Endothelial cell of umbilical vein (primary cell): ENCODE results near the gene PARP3. TPM values are rescaled to one million over a fixed set of nuclear protein-coding genes. Genes with fewer than 3 reads are reported as not detected.

Experiments used
- BruUV-seq: library from RNA; stranded (reverse); fragments of 400-500 nt; replicated peaks from 2 replicates; lab custom pipeline; 2021; lab: Mats Ljungman, UMichigan
- CTCF ChIA-PET: fragments of 300-600, 350-600 bp; sonication (Branson Sonifier 250); formaldehyde crosslinking; loops from one replicate; lab custom pipeline; 2021; ENCODE audit warnings: antibody characterized with exemption, inconsistent platforms; lab: Charles Lee
- POLR2A ChIA-PET: fragments of 300-600, 350-600 bp; sonication (Branson Sonifier 250); formaldehyde crosslinking; loops from one replicate; lab custom pipeline; 2021; ENCODE audit warnings: antibody characterized with exemption, inconsistent platforms; lab: Charles Lee
- DNase-seq: peaks from one replicate; pipeline ENCODE4 v3.0.0-alpha.2; 2011; ENCODE audit warnings: low read depth, low spot score
- FAIRE-seq: peaks from 2 replicates; lab custom pipeline; 2011; peaks lifted over from hg19 to GRCh38; lab: Jason Lieb, UNC
- H2AFZ ChIP-seq: 2 replicates; pipeline ENCODE4 v1.6.0; 2012; ENCODE audit warnings: low read depth, low read length, control low read depth, inconsistent platforms
- H3K27ac ChIP-seq: 2 replicates; pipeline ENCODE4 v1.5.1; 2011; ENCODE audit warnings: low read depth, mild to moderate bottlenecking, control low read depth, low read length, moderate library complexity; ENCODE audit not compliant: insufficient read depth
- H3K27me3 ChIP-seq, 2 experiments: 2 replicates each; pipeline versions ENCODE4 v1.6.0 to v1.6.1; 2011; ENCODE audit warnings: low read length in 2 of 2, mixed read lengths in 1 of 2; ENCODE audit not compliant: control insufficient read depth in 2 of 2, insufficient read depth in 2 of 2
- H3K36me3 ChIP-seq, 2 experiments: 2 replicates in 1 of 2; 3 replicates in 1 of 2; pipeline ENCODE4 v1.5.1; 2011; ENCODE audit warnings: low read length in 2 of 2, mild to moderate bottlenecking in 1 of 2, moderate library complexity in 1 of 2; ENCODE audit not compliant: control insufficient read depth in 2 of 2, insufficient read depth in 2 of 2; ENCODE audit errors: extremely low read depth in 1 of 2
- H3K4me1 ChIP-seq: 3 replicates; pipeline ENCODE4 v1.5.1; 2011; ENCODE audit warnings: mild to moderate bottlenecking, low read length; ENCODE audit not compliant: control insufficient read depth, insufficient read depth; ENCODE audit errors: extremely low read depth
- H3K4me2 ChIP-seq: 2 replicates; pipeline ENCODE4 v1.6.1; 2011; ENCODE audit warnings: low read length, control low read depth, mixed read lengths; ENCODE audit not compliant: insufficient read depth
- H3K4me3 ChIP-seq, 3 experiments: fragments of 200-600 bp in 1 of 3; sonication (generic), shearing (Covaris generic) in 1 of 3; replicated peaks in 1 of 3; 2 replicates each; pipeline ENCODE4 v1.5.1; 2011 to 2016; ENCODE audit warnings: control low read depth in 3 of 3, low read length in 3 of 3, mild to moderate bottlenecking in 2 of 3, inconsistent platforms in 1 of 3, low read depth in 1 of 3, moderate library complexity in 1 of 3; ENCODE audit not compliant: insufficient read depth in 1 of 3
- H3K79me2 ChIP-seq: 2 replicates; pipeline ENCODE4 v1.6.0; 2012; ENCODE audit warnings: low read length, inconsistent platforms; ENCODE audit not compliant: control insufficient read depth, insufficient read depth
- H3K9ac ChIP-seq: replicated peaks from 2 replicates; pipeline ENCODE3; 2011; ENCODE audit warnings: low read length, control low read depth; ENCODE audit not compliant: insufficient read depth; ENCODE audit errors: extremely low read depth
- H3K9me1 ChIP-seq: replicated peaks from 3 replicates; pipeline ENCODE4 v1.6.0; 2011; ENCODE audit warnings: mild to moderate bottlenecking, low read length; ENCODE audit not compliant: control insufficient read depth, insufficient read depth; ENCODE audit errors: extremely low read depth
- H3K9me3 ChIP-seq: replicated peaks from 2 replicates; pipeline ENCODE4 v1.5.1; 2012; ENCODE audit warnings: low read length, inconsistent platforms; ENCODE audit not compliant: control insufficient read depth, insufficient read depth
- H4K20me1 ChIP-seq: replicated peaks from 2 replicates; pipeline ENCODE3; 2011; ENCODE audit warnings: mild to moderate bottlenecking, low read length; ENCODE audit not compliant: control insufficient read depth, insufficient read depth; ENCODE audit errors: extremely low read depth
- EZH2 ChIP-seq: IDR thresholded peaks from 2 replicates; pipeline ENCODE4 v1.6.1; 2012; ENCODE audit warnings: borderline replicate concordance, low read depth, mild to moderate bottlenecking, moderate library complexity, low read length, inconsistent platforms; ENCODE audit not compliant: severe bottlenecking
- FOS ChIP-seq: IDR thresholded peaks from 2 replicates; pipeline ENCODE4 v1.6.1; 2011; ENCODE audit warnings: mild to moderate bottlenecking, low read length, moderate library complexity, borderline replicate concordance; ENCODE audit not compliant: insufficient read depth
- GATA2 ChIP-seq: IDR thresholded peaks from 2 replicates; pipeline ENCODE4 v1.7.0; 2011; ENCODE audit warnings: low read depth, mild to moderate bottlenecking, moderate library complexity, mixed read lengths, low read length; ENCODE audit not compliant: insufficient read length, insufficient read depth
- JUN ChIP-seq: IDR thresholded peaks from 2 replicates; pipeline ENCODE4 v1.6.1; 2011; ENCODE audit warnings: borderline replicate concordance, low read depth; ENCODE audit not compliant: insufficient read length, insufficient read depth
- MYC ChIP-seq: IDR thresholded peaks from one replicate; pipeline ENCODE4 v1.6.1; 2011; ENCODE audit warnings: mild to moderate bottlenecking, low read depth, low read length
- POLR2A ChIP-seq: IDR thresholded peaks from 2 replicates; pipeline ENCODE4 v1.6.1; 2012; ENCODE audit warnings: low read depth, mild to moderate bottlenecking, control low read depth, low read length
- POLR2AphosphoS5 ChIP-seq: IDR thresholded peaks from 2 replicates; pipeline ENCODE4 v1.6.1; 2012; ENCODE audit warnings: low read depth, mild to moderate bottlenecking, control low read depth, low read length, moderate library complexity; ENCODE audit not compliant: insufficient read depth
- dilution Hi-C: fragments of 300-500 bp; cut with MboI; formaldehyde crosslinking; loops from one replicate; pipeline ENCODE4 v1.15.0; 2019; ENCODE audit warnings: low sequenced_read_pairs; ENCODE audit not compliant: extremely low pct_ligation_motif_present
- intact Hi-C: fragments of 100-400 bp; cut with micrococcal nuclease; formaldehyde crosslinking; loops from one replicate; pipeline ENCODE4 v1.10.0; 2022
- polyA plus RNA-seq, 4 experiments: library from polyadenylated mRNA; depleted of rRNA in 3 of 4; stranded (reverse) in 3 of 4; unstranded in 1 of 4; fragments of >200 nt; gene quantifications; 2 replicates each; pipeline versions ENCODE4 v1.2.1 to v1.2.3, GENCODE V29; 2011 to 2012; ENCODE audit warnings: missing spikeins in 1 of 4
- total RNA-seq: library from RNA; stranded (reverse); gene quantifications from 2 replicates; pipeline ENCODE4 v1.2.3, GENCODE V29; 2021
- TF ChIP-seq, protein P1 (sequence below): IDR thresholded peaks from 2 replicates; pipeline ENCODE4 v1.6.1; 2011; ENCODE audit not compliant: insufficient read depth, insufficient read length
- TF ChIP-seq, protein P2 (sequence below), 2 donors: IDR thresholded peaks; 1 replicate in 1 of 2; 2 replicates in 1 of 2; pipeline ENCODE4 v1.5.1; 2011; ENCODE audit warnings: low read length in 2 of 2, mild to moderate bottlenecking in 2 of 2, moderate library complexity in 2 of 2, control low read depth in 1 of 2, inconsistent platforms in 1 of 2, low read depth in 1 of 2; ENCODE audit not compliant: insufficient read depth in 1 of 2; ENCODE audit errors: extremely low read depth in 1 of 2

PARP3 gene
- total and polyA plus RNA-seq, 2 donors (not counting 3 experiments of a cell fraction or from before 2014, with no cell fraction given) = 10.0 to 13.8 TPM

DNA sequence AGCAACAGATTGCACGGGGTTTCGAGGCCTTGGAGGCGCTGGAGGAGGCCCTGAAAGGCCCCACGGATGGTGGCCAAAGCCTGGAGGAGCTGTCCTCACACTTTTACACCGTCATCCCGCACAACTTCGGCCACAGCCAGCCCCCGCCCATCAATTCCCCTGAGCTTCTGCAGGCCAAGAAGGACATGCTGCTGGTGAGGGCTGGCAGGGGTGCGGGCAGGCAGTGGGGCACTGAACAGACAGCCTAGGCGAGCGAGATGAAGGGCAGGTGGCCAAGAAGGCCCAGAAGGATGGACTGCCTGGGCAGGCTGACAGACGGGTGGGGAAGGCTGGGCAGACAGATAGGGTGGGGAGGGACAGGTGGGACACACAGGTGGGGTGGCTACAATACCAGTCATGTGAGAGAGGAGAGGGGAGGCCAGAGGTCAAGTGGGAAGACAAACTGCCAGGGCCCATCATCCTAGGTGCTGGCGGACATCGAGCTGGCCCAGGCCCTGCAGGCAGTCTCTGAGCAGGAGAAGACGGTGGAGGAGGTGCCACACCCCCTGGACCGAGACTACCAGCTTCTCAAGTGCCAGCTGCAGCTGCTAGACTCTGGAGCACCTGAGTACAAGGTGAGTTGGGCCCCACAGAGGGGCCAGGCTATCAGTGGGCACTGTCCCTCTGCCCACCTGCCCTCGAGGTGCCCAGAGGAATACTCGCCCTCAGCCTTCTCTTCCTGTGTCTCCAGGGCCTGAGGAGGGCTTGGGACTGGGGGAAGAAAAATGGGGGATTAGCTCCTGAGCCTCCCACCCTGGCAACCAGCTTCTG is 3.1 kb downstream of the PARP3 start:
- FAIRE-seq (no peak), DNase-seq (no peak)
- Histone ChIP-seq H3K27me3 (no peaks in the 10 kb centered on the region), H3K9me1 (no peaks in the 10 kb centered on the region), H3K27ac (no peak overlapping the region), H2AFZ (no peak overlapping the region), H3K4me2 (no peak overlapping the region), H3K9ac (no peak overlapping the region), H3K79me2 (peaks cover 12% of the 10 kb centered on the region), H3K36me3 (no peaks in the 10 kb centered on the region), H3K9me3 (no peaks in the 10 kb centered on the region), H3K4me3 (no peak overlapping the region), H4K20me1 (no peaks in the 10 kb centered on the region), H3K4me1 (peaks cover 21% of the 10 kb centered on the region)
- BruUV-seq = no TSS peak
- intact Hi-C loops (loop anchor here (10.0 kb wide), 1 partner anchor 560 kb away; the partner anchor contains the start of gene MANF), dilution Hi-C loops (no loop called here)
- no peak for TF ChIP-seq EZH2
- TF ChIP-seq MYC = no peak
- TF ChIP-seq GATA2 = no peak
- no peak for TF ChIP-seq FOS
- no peak for TF ChIP-seq POLR2A
- no peak for TF ChIP-seq POLR2AphosphoS5
- TF ChIP-seq, protein P1, sequence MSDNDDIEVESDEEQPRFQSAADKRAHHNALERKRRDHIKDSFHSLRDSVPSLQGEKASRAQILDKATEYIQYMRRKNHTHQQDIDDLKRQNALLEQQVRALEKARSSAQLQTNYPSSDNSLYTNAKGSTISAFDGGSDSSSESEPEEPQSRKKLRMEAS = no peak
- TF ChIP-seq JUN = no peak
- TF ChIP-seq, protein P2, sequence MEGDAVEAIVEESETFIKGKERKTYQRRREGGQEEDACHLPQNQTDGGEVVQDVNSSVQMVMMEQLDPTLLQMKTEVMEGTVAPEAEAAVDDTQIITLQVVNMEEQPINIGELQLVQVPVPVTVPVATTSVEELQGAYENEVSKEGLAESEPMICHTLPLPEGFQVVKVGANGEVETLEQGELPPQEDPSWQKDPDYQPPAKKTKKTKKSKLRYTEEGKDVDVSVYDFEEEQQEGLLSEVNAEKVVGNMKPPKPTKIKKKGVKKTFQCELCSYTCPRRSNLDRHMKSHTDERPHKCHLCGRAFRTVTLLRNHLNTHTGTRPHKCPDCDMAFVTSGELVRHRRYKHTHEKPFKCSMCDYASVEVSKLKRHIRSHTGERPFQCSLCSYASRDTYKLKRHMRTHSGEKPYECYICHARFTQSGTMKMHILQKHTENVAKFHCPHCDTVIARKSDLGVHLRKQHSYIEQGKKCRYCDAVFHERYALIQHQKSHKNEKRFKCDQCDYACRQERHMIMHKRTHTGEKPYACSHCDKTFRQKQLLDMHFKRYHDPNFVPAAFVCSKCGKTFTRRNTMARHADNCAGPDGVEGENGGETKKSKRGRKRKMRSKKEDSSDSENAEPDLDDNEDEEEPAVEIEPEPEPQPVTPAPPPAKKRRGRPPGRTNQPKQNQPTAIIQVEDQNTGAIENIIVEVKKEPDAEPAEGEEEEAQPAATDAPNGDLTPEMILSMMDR (IDR thresholded peaks at IDR 0.05; ENCODE audit: extremely low read depth in 1 of 2, insufficient read depth in 1 of 2, low read depth in 1 of 2, low read length in 2 of 2) = no peak
- ChIA-PET POLR2A (interaction anchor here (0.5 kb wide), 1 partner anchor 48 kb away, joined by 3 read pairs; no protein-coding TSS in a partner anchor), CTCF (no interaction called here)
